IMR-90 (cell line): Measurements from ENCODE around the gene DIP2C. TPM values are rescaled to one million over a fixed set of nuclear protein-coding genes. Genes with fewer than 3 reads are reported as not detected.

Source experiments
- ATAC-seq: fragments of 200-7000 bp; cut with Tn5 transposase; 2 replicates; pipeline ENCODE4 v1.9.1; 2020; ENCODE audit warnings: low read depth, mild to moderate bottlenecking, moderate library complexity
- BruUV-seq: library from RNA; stranded (reverse); fragments of 400-500 nt; replicated peaks from 2 replicates; lab custom pipeline; 2021; lab: Mats Ljungman, UMichigan
- CTCF ChIA-PET: fragments of 300-600 bp; formaldehyde crosslinking; extraction: SDS; loops from one replicate; lab custom pipeline; 2021; ENCODE audit warnings: antibody characterized with exemption; lab: Yijun Ruan, JAX
- POLR2A ChIA-PET: fragments of 300-600 bp; sonication (Branson Sonifier 250); formaldehyde crosslinking; loops from one replicate; lab custom pipeline; 2022; ENCODE audit warnings: antibody characterized with exemption; ENCODE audit not compliant: unreplicated experiment; lab: Charles Lee
- DNase-seq: peaks from one replicate; pipeline ENCODE4 v3.0.0; 2013
- H2AFZ ChIP-seq: replicated peaks from 2 replicates; pipeline ENCODE3; 2013; ENCODE audit warnings: low read length, mild to moderate bottlenecking; ENCODE audit not compliant: poor library complexity
- H2AK5ac ChIP-seq: 2 replicates; pipeline ENCODE4 v1.6.1; 2013; ENCODE audit warnings: low read depth, low read length, inconsistent platforms
- H2AK9ac ChIP-seq: replicated peaks from 2 replicates; pipeline ENCODE3; 2013; ENCODE audit warnings: mild to moderate bottlenecking, low read depth, low read length, moderate library complexity; ENCODE audit not compliant: poor library complexity
- H2BK120ac ChIP-seq: 2 replicates; pipeline ENCODE4 v1.6.1; 2013; ENCODE audit warnings: low read depth, low read length, inconsistent platforms
- H2BK15ac ChIP-seq: 3 replicates; pipeline ENCODE4 v1.6.1; 2013; ENCODE audit warnings: low read depth, low read length, inconsistent platforms
- H2BK20ac ChIP-seq: 2 replicates; pipeline ENCODE4 v1.6.1; 2013; ENCODE audit warnings: low read depth, mild to moderate bottlenecking, inconsistent platforms, low read length, moderate library complexity
- H2BK5ac ChIP-seq: 2 replicates; pipeline ENCODE4 v1.6.1; 2013; ENCODE audit warnings: mild to moderate bottlenecking, low read depth, low read length, inconsistent platforms; ENCODE audit not compliant: poor library complexity, severe bottlenecking
- H3K14ac ChIP-seq: replicated peaks from 2 replicates; pipeline ENCODE4 v1.6.1; 2013; ENCODE audit warnings: low read depth, low read length, inconsistent platforms
- H3K18ac ChIP-seq: 2 replicates; pipeline ENCODE4 v1.6.1; 2013; ENCODE audit warnings: low read depth, low read length, control low read depth
- H3K23ac ChIP-seq: 2 replicates; pipeline ENCODE4 v1.6.1; 2013; ENCODE audit warnings: low read depth, low read length, inconsistent platforms
- H3K27ac ChIP-seq: 2 replicates; pipeline ENCODE4 v1.5.1; 2013; ENCODE audit warnings: mild to moderate bottlenecking, control low read depth, low read length; ENCODE audit not compliant: insufficient read depth
- H3K27me3 ChIP-seq: 2 replicates; pipeline ENCODE4 v1.6.1; 2013; ENCODE audit warnings: low read length; ENCODE audit not compliant: control insufficient read depth, insufficient read depth
- H3K36me3 ChIP-seq: 2 replicates; pipeline ENCODE4 v1.6.1; 2013; ENCODE audit warnings: low read length, mixed read lengths; ENCODE audit not compliant: control insufficient read depth, insufficient read depth
- H3K4ac ChIP-seq: 2 replicates; pipeline ENCODE4 v1.6.1; 2013; ENCODE audit warnings: low read depth, low read length, inconsistent platforms
- H3K4me1 ChIP-seq: 2 replicates; pipeline ENCODE4 v1.6.1; 2013; ENCODE audit warnings: low read length, mixed read lengths; ENCODE audit not compliant: control insufficient read depth, insufficient read depth
- H3K4me2 ChIP-seq: 2 replicates; pipeline ENCODE4 v1.6.1; 2013; ENCODE audit warnings: low read depth, mild to moderate bottlenecking, control low read depth, low read length, moderate library complexity
- H3K4me3 ChIP-seq: 2 replicates; pipeline ENCODE4 v1.5.1; 2013; ENCODE audit warnings: low read depth, mild to moderate bottlenecking, control low read depth, low read length, moderate library complexity; ENCODE audit not compliant: insufficient read depth
- H3K56ac ChIP-seq: 2 replicates; pipeline ENCODE4 v1.6.1; 2013; ENCODE audit warnings: low read length, inconsistent platforms; ENCODE audit not compliant: insufficient read depth; ENCODE audit errors: extremely low read depth
- H3K79me1 ChIP-seq, 2 experiments: 2 replicates each; pipeline ENCODE4 v1.6.1; 2013; ENCODE audit warnings: low read length in 2 of 2, inconsistent platforms in 1 of 2, low read depth in 1 of 2
- H3K9ac ChIP-seq: 2 replicates; pipeline ENCODE4 v1.6.1; 2013; ENCODE audit warnings: low read depth, low read length, control low read depth
- H3K9me1 ChIP-seq: 2 replicates; pipeline ENCODE4 v1.6.1; 2013; ENCODE audit warnings: low read length, inconsistent platforms; ENCODE audit not compliant: insufficient read depth
- H3K9me3 ChIP-seq: 2 replicates; pipeline ENCODE4 v1.6.1; 2013; ENCODE audit warnings: low read length; ENCODE audit not compliant: control insufficient read depth, insufficient read depth
- H4K20me1 ChIP-seq: 2 replicates; pipeline ENCODE4 v1.6.1; 2013; ENCODE audit warnings: low read length, inconsistent platforms; ENCODE audit not compliant: insufficient read depth
- H4K5ac ChIP-seq: 2 replicates; pipeline ENCODE4 v1.6.1; 2013; ENCODE audit warnings: mild to moderate bottlenecking, low read depth, low read length, control low read depth
- H4K8ac ChIP-seq, 2 experiments: 2 replicates each; pipeline ENCODE4 v1.6.1; 2013; ENCODE audit warnings: low read depth in 2 of 2, low read length in 2 of 2, control low read depth in 1 of 2, inconsistent platforms in 1 of 2
- H4K91ac ChIP-seq: 2 replicates; pipeline ENCODE4 v1.6.1; 2013; ENCODE audit warnings: low read depth, low read length, inconsistent platforms; ENCODE audit not compliant: insufficient read depth
- CHD1 ChIP-seq: IDR thresholded peaks from 2 replicates; pipeline ENCODE4 v1.6.1; 2012; ENCODE audit warnings: low read depth, low read length, improper control_type of control experiment
- CTCF ChIP-seq: conservative IDR thresholded peaks from 2 replicates; pipeline ENCODE4 v1.5.1; 2012; ENCODE audit warnings: mild to moderate bottlenecking, low read depth, low read length, improper control_type of control experiment
- ELK1 ChIP-seq: fragments of 150-350 bp; IDR thresholded peaks from 2 replicates; pipeline ENCODE4 v1.6.1; 2016; ENCODE audit warnings: low read depth, mild to moderate bottlenecking, low read length, moderate library complexity, borderline replicate concordance
- MXI1 ChIP-seq: IDR thresholded peaks from 2 replicates; pipeline ENCODE4 v1.6.1; 2012; ENCODE audit warnings: low read depth, mild to moderate bottlenecking, low read length, moderate library complexity, borderline replicate concordance
- POLR2A ChIP-seq: IDR thresholded peaks from 2 replicates; pipeline ENCODE4 v1.6.1; 2012; ENCODE audit warnings: mild to moderate bottlenecking, low read depth, low read length
- RAD21 ChIP-seq: IDR thresholded peaks from 2 replicates; pipeline ENCODE4 v1.6.1; 2012; ENCODE audit warnings: low read length, improper control_type of control experiment
- RCOR1 ChIP-seq: IDR thresholded peaks from 2 replicates; pipeline ENCODE4 v1.6.1; 2012; ENCODE audit warnings: mild to moderate bottlenecking, low read length, improper control_type of control experiment; ENCODE audit not compliant: insufficient replicate concordance
- RFX5 ChIP-seq: IDR thresholded peaks from 2 replicates; pipeline ENCODE4 v1.8.0; 2012; ENCODE audit warnings: low read depth, mild to moderate bottlenecking, low read length, moderate library complexity
- USF2 ChIP-seq: fragments of 150-350 bp; IDR thresholded peaks from 2 replicates; pipeline ENCODE4 v1.6.1; 2017; ENCODE audit warnings: mild to moderate bottlenecking, antibody characterized with exemption, low read length, low read depth
- WGBS, 2 experiments: methylation state at CpG; one replicate each; pipeline versions ENCODE4 v1.1.5 to v1.1.7; 2013; ENCODE audit warnings: missing lambda C conversion rate in 2 of 2; ENCODE audit not compliant: insufficient read length in 1 of 2; ENCODE audit errors: extremely low coverage in 2 of 2; 5-methylcytosine and 5-hydroxymethylcytosine counted together
- dilution Hi-C: fragments of 300-500 bp; cut with HindIII; formaldehyde crosslinking; loops from one replicate; pipeline ENCODE4 v1.14.3; 2018; ENCODE audit warnings: low sequenced_read_pairs; ENCODE audit not compliant: unreplicated experiment
- in situ Hi-C: fragments of 300-500 bp; cut with MboI; formaldehyde crosslinking; loops from 3 replicates; pipeline ENCODE4 v1.14.3; 2019; ENCODE audit warnings: low sequenced_read_pairs, inconsistent platforms, mixed read lengths
- intact Hi-C: fragments of 100-400 bp; cut with micrococcal nuclease; formaldehyde crosslinking; loops from 2 replicates; pipeline ENCODE4 v1.10.0; 2022
- polyA plus RNA-seq, 3 experiments: library from polyadenylated mRNA; depleted of rRNA; stranded (reverse); fragments of >200 nt; gene quantifications; 2 replicates each; pipeline ENCODE4 v1.2.3, GENCODE V29; 2012; ENCODE audit warnings: low replicate concordance in 1 of 3
- total RNA-seq: library from RNA; depleted of rRNA; stranded (reverse); fragments of >200 nt; gene quantifications from 2 replicates; pipeline ENCODE4 v1.2.3, GENCODE V29; 2012

DIP2C gene
- total and polyA plus RNA-seq, 2 of the 4 experiments (the other 2 are of a cell fraction) = 8.6 to 17.3 TPM

- H3K79me1 ChIP-seq = peaks cover 7 to 24% of the 10 kb centered on the region in 2 experiments; a peak in 3 of 4 replicates
- no peak overlapping the region for H2BK5ac ChIP-seq
- no peak overlapping the region for H4K91ac ChIP-seq
- TF ChIP-seq CHD1 (no peak), MXI1 (no peak), RCOR1 (no peak), RFX5 (no peak), RAD21 (no peak), POLR2A (no peak), ELK1 (no peak), USF2 (no peak), CTCF (no peak)
- no peak overlapping the region for H2BK120ac ChIP-seq
- H2BK15ac ChIP-seq = no peak overlapping the region
- H4K5ac ChIP-seq = no peak overlapping the region
- no peak overlapping the region for H3K4me3 ChIP-seq
- dilution Hi-C loops (no loop called here), intact Hi-C loops (no loop called here), in situ Hi-C loops (no loop called here)
- no peak overlapping the region for H4K8ac ChIP-seq
- H3K27me3 ChIP-seq = no peaks in the 10 kb centered on the region
- ChIA-PET POLR2A (no interaction called here), CTCF (no interaction called here)
- 99% methylated on average over 11 of the region's 35 CpGs; no CpG with 5 or more reads in 1 of the 2 experiments for WGBS, 2 experiments
- H3K14ac ChIP-seq = no peak overlapping the region
- BruUV-seq = no TSS peak
- H2AK5ac ChIP-seq = no peak overlapping the region
- H2BK20ac ChIP-seq = no peak overlapping the region
- no peak overlapping the region for H3K4me2 ChIP-seq
- H3K18ac ChIP-seq = no peak overlapping the region
- H3K23ac ChIP-seq = no peak overlapping the region
- H3K9me1 ChIP-seq = peaks cover 17% of the 10 kb centered on the region
- H3K56ac ChIP-seq = no peak overlapping the region
- 0 out of 2 replicates have a peak, but pooled peaks cover 5% of the 10 kb centered on the region for H4K20me1 ChIP-seq
- H3K9ac ChIP-seq = no peak overlapping the region
- no peaks in the 10 kb centered on the region for H3K9me3 ChIP-seq
- no peak overlapping the region for H2AFZ ChIP-seq
- no peak overlapping the region for H3K4ac ChIP-seq
- ATAC-seq (no peak), DNase-seq (no peak)
- H3K36me3 ChIP-seq = peaks cover 56% of the 10 kb centered on the region
- no peaks in the 10 kb centered on the region for H3K4me1 ChIP-seq
- H2AK9ac ChIP-seq = no peak overlapping the region
- no peak overlapping the region for H3K27ac ChIP-seq
These were observed 338.4 kb downstream of the DIP2C start for GRCh38 chr10:350981-351501.
